Mucosa of stomach (tissue), 1 donor: ENCODE data around the gene TBC1D8.
A peak's percentile ranks its signal among the peaks of the same experiment; 100 is the strongest.

ENCODE experiments used
- H3K27me3 ChIP-seq: one replicate; pipeline ENCODE4 v1.7.0; 2013; ENCODE audit warnings: mild to moderate bottlenecking, low read length; ENCODE audit not compliant: control insufficient read depth, insufficient read depth
- H3K36me3 ChIP-seq: one replicate; pipeline ENCODE4 v1.7.0; 2013; ENCODE audit warnings: low read length; ENCODE audit not compliant: control insufficient read depth, insufficient read depth
- H3K4me1 ChIP-seq: one replicate; pipeline ENCODE4 v1.7.0; 2013; ENCODE audit warnings: mild to moderate bottlenecking, low read length; ENCODE audit not compliant: control insufficient read depth, insufficient read depth
- H3K4me3 ChIP-seq: one replicate; pipeline ENCODE4 v1.7.0; 2013; ENCODE audit warnings: low read length
- H3K9ac ChIP-seq: one replicate; pipeline ENCODE4 v1.7.0; 2013; ENCODE audit warnings: mild to moderate bottlenecking, low read length, moderate library complexity
- H3K9me3 ChIP-seq: one replicate; pipeline ENCODE4 v1.7.0; 2013; ENCODE audit warnings: mild to moderate bottlenecking, low read length, moderate library complexity; ENCODE audit not compliant: control insufficient read depth
- donor health status: Pancreatic carcinoma.

Gene TBC1D8

GRCh38 chr2:101159526-101159925, 8.3 kb upstream of the TBC1D8 start:
- Histone ChIP-seq H3K9ac (no peak overlapping the region), H3K4me3 (no peak overlapping the region), H3K36me3 (no peaks in the 10 kb centered on the region), H3K9me3 (no peaks in the 10 kb centered on the region), H3K4me1 (peaks cover 8% of the 10 kb centered on the region), H3K27me3 (no peaks in the 10 kb centered on the region)

GRCh38 chr2:101157272-101157671, 6.1 kb upstream of the TBC1D8 start:
- no peaks in the 10 kb centered on the region for H3K9me3 ChIP-seq
- H3K36me3 ChIP-seq: no peaks in the 10 kb centered on the region
- H3K27me3 ChIP-seq: no peaks in the 10 kb centered on the region
- H3K4me1 ChIP-seq: peaks cover 14% of the 10 kb centered on the region
- H3K4me3 ChIP-seq: no peak overlapping the region
- H3K9ac ChIP-seq: no peak overlapping the region

DNA sequence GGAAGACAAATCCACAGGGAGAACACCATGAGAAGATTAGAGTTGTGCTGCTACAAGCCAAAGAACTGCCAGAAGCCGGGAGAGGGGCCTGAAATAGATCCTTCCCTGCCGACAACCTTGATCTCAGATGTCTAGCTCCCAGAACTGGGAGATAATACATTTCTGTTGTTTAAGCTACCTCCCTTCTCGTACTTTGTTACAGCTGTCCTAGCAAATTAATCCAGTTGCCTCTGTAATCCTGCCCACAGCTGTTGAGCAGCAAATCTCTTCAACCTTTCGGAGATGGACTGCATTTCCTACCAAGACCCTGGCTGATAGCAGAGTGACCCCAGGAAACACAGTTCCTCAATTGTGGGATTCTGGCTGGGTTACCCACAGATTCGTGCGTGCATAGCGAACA, 2.6 kb upstream of the TBC1D8 start:
- H3K27me3 ChIP-seq: no peaks in the 10 kb centered on the region
- H3K4me3 ChIP-seq: no peak overlapping the region
- H3K9me3 ChIP-seq: no peaks in the 10 kb centered on the region
- no peak overlapping the region for H3K9ac ChIP-seq
- peaks cover 35% of the 10 kb centered on the region for H3K4me1 ChIP-seq
- H3K36me3 ChIP-seq: no peaks in the 10 kb centered on the region

DNA sequence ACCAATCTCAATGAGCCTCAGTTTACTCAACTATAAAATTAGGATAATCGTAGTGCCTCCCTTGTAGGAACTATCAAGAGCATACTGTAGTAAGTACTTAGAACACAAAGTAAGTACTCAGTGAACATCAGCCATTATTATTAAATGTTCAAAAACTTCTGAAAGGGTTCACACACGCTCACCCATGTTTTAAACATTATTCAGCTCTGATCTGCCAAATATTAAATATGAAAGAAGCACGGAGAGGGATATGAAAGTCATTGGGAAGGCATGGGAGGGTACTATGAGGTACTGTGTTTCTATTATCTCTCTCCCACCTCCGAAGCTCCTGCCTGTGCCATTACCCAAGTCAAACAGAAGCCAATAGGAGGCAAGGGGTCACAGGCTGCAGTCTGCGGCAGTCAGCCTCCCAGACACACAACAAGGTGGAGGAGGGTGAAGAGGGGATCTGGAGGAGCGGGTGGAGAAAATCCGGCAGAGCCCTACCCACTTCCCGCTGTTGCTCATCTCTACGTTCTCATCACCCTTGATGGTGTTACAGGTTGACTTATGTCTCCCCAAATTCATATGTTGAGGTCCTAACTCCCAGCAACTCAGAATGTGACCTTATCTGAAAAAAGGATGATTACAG, 2.0 kb upstream of the TBC1D8 start:
- Histone ChIP-seq H3K4me1 (peaks cover 35% of the 10 kb centered on the region), H3K27me3 (no peaks in the 10 kb centered on the region), H3K36me3 (no peaks in the 10 kb centered on the region), H3K9me3 (no peaks in the 10 kb centered on the region), H3K4me3 (no peak overlapping the region), H3K9ac (no peak overlapping the region)

- no peaks in the 10 kb centered on the region for H3K27me3 ChIP-seq
- H3K4me1 ChIP-seq: peaks cover 42% of the 10 kb centered on the region
- peak overlapping the region; percentile 71 for H3K4me3 ChIP-seq
- no peaks in the 10 kb centered on the region for H3K36me3 ChIP-seq
- peak overlapping the region; percentile 65 for H3K9ac ChIP-seq
- H3K9me3 ChIP-seq: no peaks in the 10 kb centered on the region
Measured at GRCh38 chr2:101152272-101153076, 1.3 kb upstream of the TBC1D8 start.

DNA sequence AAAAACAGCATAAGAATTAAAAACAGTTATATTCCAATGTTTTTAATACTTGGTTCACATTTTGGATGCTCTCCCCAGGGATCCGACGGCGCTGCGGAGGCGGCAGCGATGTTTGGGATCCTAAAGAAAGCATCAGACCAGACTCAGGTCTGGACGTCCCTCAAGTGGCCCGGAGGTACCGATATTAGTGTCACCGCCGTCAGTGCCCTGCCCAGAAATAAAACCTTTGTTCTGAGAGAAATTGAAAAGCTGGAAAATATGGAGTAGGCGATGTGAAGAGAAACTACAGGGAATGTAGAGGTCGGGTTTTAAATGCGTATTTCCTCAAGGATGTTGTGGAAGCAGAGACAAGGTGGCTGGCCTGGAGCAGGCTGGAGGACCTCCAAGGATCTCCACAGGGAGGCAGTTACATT, 683 bp upstream of the TBC1D8 start:
- H3K4me3 ChIP-seq: peak overlapping the region; percentile 71
- H3K9ac ChIP-seq: peak overlapping the region; percentile 65
- no peaks in the 10 kb centered on the region for H3K9me3 ChIP-seq
- no peaks in the 10 kb centered on the region for H3K27me3 ChIP-seq
- peaks cover 46% of the 10 kb centered on the region for H3K4me1 ChIP-seq
- H3K36me3 ChIP-seq: no peaks in the 10 kb centered on the region

DNA sequence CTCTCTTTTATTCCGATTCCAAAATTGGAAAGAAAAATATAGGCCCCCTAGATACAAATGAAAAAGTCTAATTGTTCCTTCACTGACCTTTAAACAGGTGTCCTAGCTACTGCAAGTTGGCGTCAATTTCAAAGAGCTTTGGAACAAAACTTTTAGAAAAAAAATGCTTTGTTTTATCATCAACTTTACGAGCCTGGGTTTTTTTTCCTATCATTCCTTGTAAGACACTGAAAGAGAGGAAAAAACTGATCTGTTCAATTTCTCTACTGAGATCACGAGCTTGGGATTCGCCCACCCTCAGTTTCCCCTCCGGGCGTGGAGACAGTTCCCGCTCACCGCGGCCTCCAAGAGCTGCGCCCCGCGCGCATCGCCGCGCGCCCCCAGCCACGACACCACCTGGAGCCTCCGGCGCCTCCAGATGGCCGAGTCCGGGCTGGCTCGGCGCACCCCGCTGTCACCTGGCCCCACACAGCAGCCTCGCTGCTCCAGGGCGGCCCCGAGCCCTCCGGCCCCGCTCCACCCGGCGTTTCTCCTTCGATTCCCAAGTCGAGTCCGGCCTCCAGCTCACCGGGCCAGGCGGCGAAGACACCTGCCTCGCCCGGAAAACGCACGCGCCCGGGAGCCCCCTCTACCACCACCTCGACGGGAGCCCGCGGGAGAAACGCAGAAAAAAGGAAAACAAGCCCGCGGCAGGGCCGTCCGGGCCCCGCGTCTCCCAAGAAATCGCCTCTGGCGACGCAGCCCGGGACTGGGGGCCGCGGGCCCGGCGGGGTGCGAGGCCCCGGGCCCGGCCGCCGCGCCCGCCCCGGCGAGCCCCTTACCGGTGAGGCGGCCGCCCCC, 656 bp downstream of the TBC1D8 start:
- Histone ChIP-seq H3K27me3 (no peaks in the 10 kb centered on the region), H3K4me1 (peaks cover 46% of the 10 kb centered on the region), H3K9me3 (no peaks in the 10 kb centered on the region), H3K4me3 (peak overlapping the region; percentile 65), H3K36me3 (no peaks in the 10 kb centered on the region), H3K9ac (peak overlapping the region; percentile 85)

- H3K27me3 ChIP-seq: no peaks in the 10 kb centered on the region
- H3K9ac ChIP-seq: peak overlapping the region; percentile 85
- H3K4me3 ChIP-seq: peak overlapping the region; percentile 65
- H3K4me1 ChIP-seq: peaks cover 46% of the 10 kb centered on the region
- no peaks in the 10 kb centered on the region for H3K36me3 ChIP-seq
- no peaks in the 10 kb centered on the region for H3K9me3 ChIP-seq
Measured at GRCh38 chr2:101149241-101150192, 1.7 kb downstream of the TBC1D8 start.

DNA sequence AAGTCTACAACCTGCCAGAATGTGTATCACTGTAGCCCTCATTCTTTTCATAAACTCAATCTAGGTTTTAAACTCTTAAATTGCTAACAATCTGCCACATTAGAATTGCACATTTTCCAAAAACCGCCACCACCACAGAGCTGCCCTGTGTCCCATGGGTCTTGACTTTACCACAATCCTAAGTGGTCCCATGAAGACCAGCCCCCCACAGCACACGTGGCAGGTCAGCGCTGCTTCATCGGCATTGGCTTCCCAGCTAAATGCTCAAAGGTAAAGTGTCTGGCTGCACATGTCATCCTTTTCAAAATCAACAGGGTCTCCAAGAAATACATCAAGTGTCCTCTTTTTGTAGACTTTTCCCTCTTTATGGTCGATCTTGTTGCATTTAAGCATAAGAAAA, 2.4 kb downstream of the TBC1D8 start:
- Histone ChIP-seq H3K9me3 (no peaks in the 10 kb centered on the region), H3K9ac (no peak overlapping the region), H3K4me3 (no peak overlapping the region), H3K27me3 (no peaks in the 10 kb centered on the region), H3K36me3 (no peaks in the 10 kb centered on the region), H3K4me1 (peaks cover 46% of the 10 kb centered on the region)

DNA sequence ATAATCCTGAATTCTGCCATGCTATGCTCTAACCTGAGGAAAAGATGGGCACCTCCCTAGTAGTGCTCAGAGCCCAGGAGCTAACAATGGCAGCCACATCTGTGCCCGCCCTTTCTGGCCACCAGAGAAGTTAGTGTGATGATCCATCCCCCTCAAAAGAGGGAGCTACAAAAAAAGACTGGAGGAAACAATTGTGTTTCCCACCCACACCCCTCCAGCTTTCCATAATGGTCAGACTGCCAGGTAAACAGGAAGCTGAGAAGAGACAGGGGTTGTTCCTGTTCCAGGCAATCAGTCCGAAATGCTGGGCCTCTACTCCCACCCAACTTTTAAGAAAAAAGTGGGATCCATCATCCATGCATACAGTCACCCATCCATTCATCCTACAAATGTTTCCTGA, 3.2 kb downstream of the TBC1D8 start:
- Histone ChIP-seq H3K4me1 (peaks cover 46% of the 10 kb centered on the region), H3K4me3 (no peak overlapping the region), H3K9ac (no peak overlapping the region), H3K36me3 (no peaks in the 10 kb centered on the region), H3K27me3 (no peaks in the 10 kb centered on the region), H3K9me3 (no peaks in the 10 kb centered on the region)

- Histone ChIP-seq H3K9ac (no peak overlapping the region), H3K4me1 (peaks cover 38% of the 10 kb centered on the region), H3K36me3 (no peaks in the 10 kb centered on the region), H3K9me3 (no peaks in the 10 kb centered on the region), H3K4me3 (no peak overlapping the region), H3K27me3 (no peaks in the 10 kb centered on the region)
Measured at GRCh38 chr2:101147062-101147461, 4.1 kb downstream of the TBC1D8 start.
